GM15510 (cell line): ENCODE results near the gene CNKSR1.

Experiments
- POLR2A ChIP-seq: IDR thresholded peaks from 3 replicates; pipeline ENCODE4 v1.6.1; 2011; ENCODE audit warnings: borderline replicate concordance; ENCODE audit not compliant: insufficient read length; ENCODE audit errors: extremely low read depth

The CNKSR1 gene

DNA sequence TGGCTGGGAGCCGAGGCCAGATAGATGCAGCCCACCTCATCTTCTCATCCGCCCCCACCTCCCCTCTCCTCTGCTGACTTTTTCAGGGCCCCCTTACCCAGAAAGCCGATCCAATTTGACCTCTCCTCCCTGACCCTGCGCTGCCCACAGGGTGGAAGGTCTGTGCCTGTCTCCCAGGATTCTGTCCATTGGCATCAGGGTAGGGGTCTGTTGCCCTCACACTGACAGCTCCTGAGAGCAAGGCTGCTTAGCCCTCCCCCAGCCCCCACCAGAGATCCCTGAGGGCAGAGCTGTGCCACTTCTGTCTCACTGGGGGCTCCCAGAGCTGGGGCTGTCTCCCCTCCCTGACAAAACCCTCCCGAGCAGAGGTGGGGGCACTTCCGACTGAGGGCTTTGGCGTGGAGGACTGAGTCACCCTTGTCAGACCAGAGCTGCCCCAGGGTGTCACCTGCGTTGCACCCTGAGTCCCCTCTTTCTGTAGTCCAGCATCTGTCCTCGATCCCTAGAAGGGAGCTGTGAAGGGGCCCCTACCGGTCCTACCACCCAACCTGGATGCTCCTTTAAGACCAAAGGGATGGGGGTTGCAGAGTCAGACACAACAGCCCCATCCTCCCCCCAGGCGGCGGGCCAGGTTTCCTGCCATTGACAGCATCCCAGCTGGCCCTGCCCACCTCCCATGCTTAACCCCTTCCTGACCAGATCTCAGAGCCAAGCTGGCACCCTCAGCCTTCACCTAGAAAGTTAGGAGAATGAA is 20.8 kb upstream of the CNKSR1 start:
- TF ChIP-seq POLR2A, result no peak

DNA sequence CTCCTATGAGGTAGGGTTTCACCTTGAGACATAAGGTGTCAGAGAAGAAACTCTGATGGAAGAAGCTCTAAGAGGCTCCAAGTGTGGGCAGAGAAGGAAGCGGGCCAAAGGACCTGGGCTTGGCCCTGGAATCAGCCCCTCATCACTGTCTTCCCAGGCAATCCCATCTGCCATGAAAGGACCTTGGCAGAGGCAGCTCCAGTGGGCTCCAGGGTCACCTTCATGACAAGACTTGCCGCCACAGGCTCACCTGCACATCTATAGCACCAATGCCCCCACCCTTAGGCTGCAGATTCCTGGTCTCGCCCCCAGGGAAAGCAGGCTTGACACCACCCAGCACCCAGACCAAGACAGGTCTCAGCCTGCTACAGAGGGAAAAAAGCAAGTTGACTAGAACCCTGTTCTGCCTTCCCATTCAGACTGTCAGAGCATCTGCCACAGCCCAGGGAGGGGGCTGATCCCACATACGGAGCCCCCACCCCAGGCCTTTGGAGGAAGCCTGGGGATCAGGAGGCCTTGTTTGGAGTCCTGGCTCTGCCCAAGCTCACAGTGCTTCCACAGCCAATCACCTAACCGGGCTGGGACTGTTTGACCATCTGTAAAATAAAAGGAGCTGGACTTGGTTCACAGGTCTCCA is 18.9 kb upstream of the CNKSR1 start:
- no peak for TF ChIP-seq POLR2A

DNA sequence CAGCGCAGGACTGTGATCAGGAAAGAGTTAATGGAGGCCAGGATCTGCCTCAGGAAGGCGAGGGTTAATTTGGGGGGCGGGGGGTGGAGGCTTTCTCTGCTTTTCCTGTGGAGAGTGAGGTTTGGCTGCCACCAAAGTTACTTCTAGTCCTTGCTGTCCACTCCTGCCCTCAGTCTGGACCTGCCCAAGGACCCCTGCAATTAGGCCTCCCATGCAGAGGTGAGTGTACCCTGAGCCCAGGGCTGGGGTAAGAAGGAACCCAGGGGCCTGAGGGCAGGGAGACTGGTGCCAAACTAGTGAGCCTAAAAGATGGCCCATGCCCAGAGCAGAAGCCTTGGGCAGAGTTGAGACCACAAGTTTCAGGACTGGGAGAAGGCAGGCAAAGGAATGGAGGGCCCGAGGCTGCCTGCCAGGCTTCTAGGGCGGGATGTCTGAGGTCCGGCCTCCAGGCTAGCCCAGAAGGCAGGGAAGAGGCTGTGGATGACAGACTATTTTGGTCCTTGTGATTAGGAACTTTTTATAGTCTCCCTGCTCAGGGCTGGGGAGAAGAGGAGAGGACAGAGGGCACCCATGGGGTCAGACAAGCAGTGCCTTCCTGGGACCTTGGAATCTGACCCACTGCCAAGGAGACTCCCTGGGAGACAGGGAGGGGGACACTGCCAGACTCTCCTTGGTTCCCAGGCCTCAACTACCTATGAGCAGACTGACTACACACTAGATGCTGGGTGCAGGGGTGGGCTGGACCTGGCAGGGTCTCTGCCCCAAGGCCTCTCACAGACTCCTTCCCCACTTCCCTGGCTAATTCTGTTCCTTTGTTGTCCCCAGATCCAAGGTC is 18.2 kb upstream of the CNKSR1 start, which contains the start of gene FAM110D:
TSS of gene FAM110D (plus strand) at position 172 of the 835 bp plus-strand sequence. CDS start 2,213 bp downstream, outside the sequence.
- no peak for TF ChIP-seq POLR2A

DNA sequence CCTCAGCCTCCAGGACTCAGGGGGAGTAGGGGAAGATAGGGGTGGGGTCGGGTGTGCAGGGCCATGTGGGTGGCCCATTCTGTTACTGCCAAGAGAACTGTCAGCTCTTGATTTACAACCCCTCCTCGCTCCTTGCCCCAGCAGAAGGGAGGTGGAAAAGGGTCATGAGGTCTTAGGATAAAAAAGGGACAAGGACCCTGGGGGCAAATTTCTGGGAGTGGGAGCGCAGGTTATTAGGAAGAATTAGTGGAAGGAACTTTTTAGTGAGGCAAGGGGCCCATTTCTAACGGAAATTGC is 17.6 kb upstream of the CNKSR1 start:
- TF ChIP-seq POLR2A, result no peak

DNA sequence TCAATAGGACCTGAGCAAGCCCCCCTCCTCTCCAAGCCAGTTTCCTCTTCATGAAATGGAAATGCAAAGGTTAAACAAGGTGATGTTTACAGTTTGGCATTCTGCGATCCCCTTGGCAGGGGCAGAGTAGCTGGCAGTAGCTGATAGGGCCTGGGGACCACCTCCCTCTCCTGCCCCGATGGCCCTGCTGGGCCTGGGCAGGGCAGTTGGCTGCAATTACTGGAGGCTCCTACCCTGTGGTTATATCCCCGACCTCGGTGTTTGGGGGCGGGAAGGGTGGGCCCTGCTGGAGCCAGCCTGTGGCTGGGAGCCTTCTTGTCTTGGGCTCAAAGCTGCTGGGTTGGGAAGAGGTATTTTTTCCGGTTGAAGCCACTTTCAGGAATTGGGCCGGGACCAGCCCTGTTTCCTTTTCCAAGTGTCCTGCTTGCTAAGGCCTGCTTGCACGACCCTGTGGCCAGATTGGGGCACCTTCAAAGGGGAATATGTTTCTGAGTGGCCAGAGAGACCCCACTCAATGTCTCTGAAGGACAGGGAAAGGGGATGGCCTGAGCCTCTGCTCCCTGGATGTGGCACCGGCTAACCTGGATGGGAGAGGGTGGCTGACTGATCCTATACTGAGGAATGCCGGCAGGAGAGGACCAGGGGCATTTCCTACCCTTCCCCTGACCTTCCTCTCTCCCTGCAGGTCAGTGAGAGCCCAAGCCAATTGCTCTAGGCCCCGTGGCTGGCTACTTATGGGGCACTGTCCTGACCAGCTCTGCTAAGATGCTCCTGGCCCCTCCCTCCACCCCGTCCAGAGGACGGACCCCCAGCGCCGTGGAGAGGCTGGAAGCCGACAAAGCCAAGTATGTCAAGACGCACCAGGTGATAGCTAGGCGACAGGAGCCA is 16.5 kb upstream of the CNKSR1 start:
- no peak for TF ChIP-seq POLR2A

DNA sequence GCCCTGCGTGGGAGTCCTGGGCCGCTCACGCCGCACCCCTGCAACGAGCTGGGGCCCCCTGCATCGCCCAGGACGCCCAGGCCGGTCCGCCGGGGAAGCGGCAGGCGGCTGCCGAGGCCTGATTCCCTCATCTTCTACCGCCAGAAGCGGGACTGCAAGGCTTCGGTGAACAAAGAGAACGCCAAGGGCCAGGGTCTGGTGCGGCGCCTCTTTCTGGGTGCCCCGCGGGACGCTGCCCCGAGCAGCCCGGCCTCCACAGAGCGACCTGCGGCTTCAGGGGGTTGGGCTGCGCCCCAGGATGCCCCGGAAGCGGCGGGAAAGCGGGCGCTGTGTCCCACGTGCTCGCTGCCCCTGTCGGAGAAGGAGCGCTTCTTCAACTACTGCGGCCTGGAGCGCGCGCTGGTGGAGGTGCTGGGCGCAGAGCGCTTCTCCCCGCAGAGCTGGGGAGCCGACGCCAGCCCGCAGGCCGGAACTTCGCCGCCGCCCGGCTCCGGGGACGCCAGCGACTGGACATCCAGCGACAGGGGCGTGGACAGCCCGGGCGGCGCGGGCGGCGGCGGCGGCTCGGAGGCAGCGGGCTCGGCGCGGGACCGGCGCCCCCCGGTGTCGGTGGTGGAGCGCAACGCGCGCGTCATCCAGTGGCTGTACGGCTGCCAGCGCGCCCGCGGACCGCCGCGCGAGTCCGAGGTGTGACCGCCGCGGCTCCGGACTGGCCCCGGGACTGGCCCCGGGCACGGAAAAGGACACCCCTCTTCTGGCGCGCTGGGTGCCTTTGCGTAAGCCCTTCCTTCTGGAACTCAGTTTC is 15.7 kb upstream of the CNKSR1 start:
- TF ChIP-seq POLR2A, result no peak

DNA sequence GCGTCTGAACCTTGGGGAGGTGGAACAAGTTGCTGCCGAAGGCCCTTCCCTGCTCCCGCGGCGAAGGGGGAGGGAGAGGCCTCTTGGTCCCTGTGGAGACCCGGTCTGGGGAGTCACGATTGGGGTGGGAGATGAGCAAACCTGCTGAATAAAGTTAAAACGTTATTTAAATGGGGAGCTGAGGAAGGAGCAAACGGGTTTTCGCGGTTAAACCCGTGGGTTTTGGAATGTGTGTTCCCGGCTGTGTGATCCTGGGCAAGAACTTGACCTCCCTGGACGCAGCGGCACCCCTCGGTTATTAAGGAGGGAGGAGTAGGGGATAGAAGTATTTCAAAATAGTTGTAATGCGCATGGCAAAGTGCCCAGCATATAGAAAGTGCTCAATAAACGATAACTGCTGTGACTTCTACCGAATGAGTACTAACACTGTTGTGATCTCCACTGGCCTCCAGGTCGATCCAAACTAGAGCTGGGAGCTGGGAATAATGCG is 15.0 kb upstream of the CNKSR1 start:
- TF ChIP-seq POLR2A, result no peak

DNA sequence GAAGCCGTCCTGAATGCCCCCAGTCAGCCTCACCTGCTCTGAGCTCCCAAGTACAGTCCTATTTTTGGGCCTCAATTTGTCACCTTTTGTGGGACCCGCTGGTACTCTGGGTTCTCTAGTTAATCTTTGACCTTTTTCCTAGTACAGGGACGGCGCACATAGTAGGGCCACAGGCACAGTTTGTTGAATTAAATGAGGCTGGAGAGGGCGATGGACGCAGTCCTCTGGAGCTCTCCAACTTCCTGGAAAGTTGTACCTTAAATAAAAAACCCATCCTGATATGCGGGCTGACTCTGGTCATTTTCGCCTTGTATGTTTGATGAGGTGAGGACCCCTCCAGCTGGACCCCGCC is 13.6 kb upstream of the CNKSR1 start:
- TF ChIP-seq POLR2A, result no peak

DNA sequence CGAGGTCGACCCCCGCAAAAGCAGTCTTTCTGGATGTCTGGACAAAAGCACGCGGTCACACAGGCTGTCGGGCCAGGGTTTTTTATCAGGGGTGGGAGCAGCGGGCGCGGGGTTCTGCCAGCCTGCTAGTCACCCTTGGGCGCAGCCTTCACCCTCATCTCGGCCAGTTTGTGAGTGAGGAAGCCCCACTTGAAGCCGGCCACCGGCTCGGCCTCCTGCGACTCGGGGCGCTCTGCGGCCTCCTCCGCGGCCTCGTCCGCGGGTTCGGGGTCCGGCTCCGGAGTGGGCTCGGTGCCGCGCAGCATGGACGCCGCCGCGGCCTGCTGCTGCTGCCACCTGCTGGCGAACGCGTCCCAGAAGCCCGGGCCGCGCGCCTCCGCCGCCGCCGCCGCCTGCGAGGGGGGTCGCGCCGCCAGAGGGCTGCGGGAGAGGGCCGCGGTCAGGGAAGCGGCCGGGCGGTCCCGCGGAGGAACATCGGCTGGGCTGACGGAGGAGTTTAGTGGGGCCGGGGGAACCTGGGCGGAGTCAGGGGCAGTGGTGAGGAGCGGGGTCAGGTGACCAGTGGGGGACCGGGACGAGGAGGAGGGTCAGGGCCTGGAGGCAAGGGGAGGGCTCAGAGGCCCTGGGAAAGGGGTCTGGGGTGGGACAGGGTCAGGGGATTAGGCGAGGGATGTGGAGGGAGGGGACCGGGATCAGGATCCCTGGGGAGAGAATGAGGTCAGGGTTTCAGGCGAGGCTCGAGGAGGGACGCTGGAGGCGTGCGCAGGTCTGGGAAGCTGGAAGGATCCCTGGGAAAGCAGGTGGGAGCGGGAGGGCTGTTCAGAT is 13.0 kb upstream of the CNKSR1 start:
- TF ChIP-seq POLR2A, result no peak

DNA sequence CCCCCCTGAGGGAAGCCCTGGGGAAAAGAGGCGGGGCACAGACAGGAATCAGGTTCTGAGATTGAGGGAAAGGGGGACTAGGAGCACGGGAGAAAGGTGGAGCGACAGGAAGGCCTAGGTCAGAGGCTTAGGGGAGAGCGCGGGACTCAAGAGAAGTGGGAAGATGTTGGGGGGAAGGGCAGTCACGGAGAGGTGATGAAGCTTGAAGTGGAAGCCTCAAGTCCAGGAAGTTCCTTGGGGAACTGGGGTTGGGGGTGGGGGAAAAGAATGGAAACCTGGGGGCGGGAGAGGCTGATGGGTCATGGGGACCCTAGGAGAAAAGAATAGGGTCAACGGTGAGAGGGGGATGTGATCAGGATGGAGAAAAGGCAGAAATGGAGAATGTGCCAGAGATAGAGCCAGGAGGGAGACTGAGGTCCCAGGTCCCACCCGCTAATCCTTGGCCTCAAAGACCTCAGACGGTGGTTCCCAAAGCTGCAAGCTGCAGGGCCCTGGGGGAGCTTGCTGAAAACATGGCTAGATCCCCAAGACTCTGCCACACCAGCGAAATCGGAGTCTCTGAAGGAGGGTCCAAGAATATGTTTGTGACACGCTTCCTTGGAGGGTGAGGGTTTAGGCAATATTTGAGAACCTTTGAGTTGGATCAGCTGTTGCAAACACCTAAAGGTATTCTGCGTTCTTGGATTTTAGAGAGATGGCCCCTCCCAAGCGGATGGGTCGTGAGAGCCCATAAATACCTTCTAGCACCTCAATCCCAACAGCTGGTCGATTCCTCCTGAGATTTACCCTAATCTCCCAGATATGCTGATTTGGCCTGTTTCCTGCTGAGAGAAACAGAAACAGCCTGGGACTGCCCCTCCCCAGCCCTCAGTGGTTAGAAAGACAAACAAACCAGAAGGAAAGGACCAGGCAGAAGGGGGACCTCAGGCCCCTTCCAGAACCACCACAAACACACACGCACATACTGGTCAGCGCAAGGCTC is 12.1 kb upstream of the CNKSR1 start:
- TF ChIP-seq POLR2A, result no peak

DNA sequence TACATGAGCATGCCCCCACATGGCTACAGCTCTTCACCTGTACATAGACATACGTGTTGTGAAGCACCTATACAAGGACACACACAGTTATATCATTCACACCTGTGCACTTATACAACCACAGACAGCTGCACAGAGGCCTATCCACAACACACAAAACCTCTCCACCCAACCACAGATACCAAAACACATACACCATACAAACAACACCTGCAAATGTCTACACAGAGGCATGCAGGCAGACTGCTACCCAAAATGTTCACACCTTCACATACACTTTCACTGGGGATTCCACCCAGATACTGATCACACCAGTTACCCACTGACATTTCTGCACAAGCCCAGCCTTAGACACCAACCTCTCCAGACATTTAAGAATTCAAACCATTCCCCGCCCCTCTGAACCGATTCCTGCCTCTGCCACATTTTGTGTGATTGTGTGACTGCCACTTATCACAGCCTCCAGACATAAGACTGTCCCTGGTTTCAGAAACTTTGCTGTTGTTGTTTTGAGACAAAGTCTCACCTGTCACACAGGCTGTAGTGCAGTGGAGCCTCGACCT is 10.5 kb upstream of the CNKSR1 start:
- no peak for TF ChIP-seq POLR2A
